ENCODE results near the gene ERC2.

GRCh38 chr3:55511895-55512570 is 956.2 kb downstream of the ERC2 start:
- TF ChIP-seq CTCF (conservative IDR thresholded peaks at IDR 0.05; ENCODE audit: low read depth, low read length) (no peak), EZH2 (IDR thresholded peaks at IDR 0.05; ENCODE audit: low read length, unreplicated experiment) (no peak)

Data from PC-3 (cell line).